NCI-H748 (cell line): ENCODE results near the gene RRP15.

Experiments
- DNase-seq: peaks from one replicate; lab custom pipeline; 2025; ENCODE audit not compliant: unreplicated experiment; lab: John Stamatoyannopoulos, UW

RRP15 gene

DNA sequence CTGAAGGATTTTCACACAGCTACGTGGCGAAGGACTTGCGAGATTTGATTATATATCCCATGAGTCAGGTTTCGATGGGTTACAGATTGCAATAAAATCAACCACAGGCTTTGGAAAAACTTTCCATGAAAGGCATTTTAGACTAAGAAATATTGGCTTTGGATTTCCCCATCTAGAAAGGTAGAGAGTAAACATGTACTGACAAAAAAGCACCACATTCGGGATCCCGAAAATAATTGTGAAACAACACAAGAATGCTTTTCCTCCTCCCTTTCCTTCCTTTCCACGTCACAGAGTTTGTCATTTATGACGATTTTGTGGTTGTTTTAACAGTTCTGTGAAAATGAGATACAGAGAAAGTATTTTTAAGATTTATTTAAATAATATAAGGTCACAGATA lies 98.6 kb downstream of the RRP15 start:
- DNase-seq, result no peak

DNA sequence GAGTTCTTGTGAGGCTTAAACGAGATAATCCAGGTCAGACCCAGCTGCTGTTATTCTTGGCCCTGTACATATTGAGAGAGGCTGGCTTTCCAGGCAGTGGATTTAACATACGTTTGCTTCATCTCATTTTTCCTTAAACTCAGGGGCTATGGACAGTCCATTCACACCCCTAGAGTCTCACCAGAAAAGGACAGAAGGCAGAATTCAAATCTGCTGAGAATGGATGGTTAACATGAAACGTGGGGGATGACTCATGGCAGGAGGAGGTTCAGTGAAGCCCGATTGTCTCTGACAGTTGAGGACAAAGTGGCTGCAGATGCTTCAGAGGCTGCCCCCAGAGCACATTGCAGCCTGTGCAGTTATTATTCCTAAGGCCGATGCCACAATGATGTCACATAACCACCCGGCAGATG lies 99.5 kb downstream of the RRP15 start:
- DNase-seq, result peak; percentile 96
